ENCODE results near the gene COL17A1.

COL17A1 gene

GRCh38 chr10:104098358-104098925 is 12.8 kb upstream of the COL17A1 start:
- in situ Hi-C loops (cut with MboI; ENCODE audit: low sequenced_read_pairs): no loop called here

- in situ Hi-C loops (cut with MboI; ENCODE audit: low sequenced_read_pairs): no loop called here
Measured at GRCh38 chr10:104096692-104097091, 11.0 kb upstream of the COL17A1 start.

GRCh38 chr10:104092749-104093148 is 7.1 kb upstream of the COL17A1 start:
- in situ Hi-C loops (cut with MboI; ENCODE audit: low sequenced_read_pairs): no loop called here

DNA sequence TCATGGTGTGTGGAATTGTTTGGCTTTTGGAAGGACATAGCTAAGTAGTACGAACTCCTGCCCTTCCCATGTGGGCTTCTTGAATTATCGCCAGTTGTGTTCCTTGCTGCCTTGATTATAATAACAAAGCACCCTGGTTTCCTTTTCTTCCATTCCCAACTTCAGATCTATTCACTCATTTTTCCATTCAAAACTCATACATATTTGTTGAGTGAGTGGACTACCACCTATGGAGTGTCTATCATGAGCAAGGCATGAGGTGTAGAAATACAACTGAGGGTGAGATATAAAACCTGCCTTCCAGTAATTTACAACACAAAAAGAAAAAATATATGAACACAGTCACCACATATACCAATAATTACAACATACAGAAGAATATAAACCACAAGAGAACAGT is 4.9 kb upstream of the COL17A1 start:
- in situ Hi-C loops (cut with MboI; ENCODE audit: low sequenced_read_pairs): no loop called here

- in situ Hi-C loops (cut with MboI; ENCODE audit: low sequenced_read_pairs): no loop called here
Measured at GRCh38 chr10:104089621-104090020, 3.9 kb upstream of the COL17A1 start.

- in situ Hi-C loops (cut with MboI; ENCODE audit: low sequenced_read_pairs): no loop called here
Measured at GRCh38 chr10:104088239-104088638, 2.6 kb upstream of the COL17A1 start.

DNA sequence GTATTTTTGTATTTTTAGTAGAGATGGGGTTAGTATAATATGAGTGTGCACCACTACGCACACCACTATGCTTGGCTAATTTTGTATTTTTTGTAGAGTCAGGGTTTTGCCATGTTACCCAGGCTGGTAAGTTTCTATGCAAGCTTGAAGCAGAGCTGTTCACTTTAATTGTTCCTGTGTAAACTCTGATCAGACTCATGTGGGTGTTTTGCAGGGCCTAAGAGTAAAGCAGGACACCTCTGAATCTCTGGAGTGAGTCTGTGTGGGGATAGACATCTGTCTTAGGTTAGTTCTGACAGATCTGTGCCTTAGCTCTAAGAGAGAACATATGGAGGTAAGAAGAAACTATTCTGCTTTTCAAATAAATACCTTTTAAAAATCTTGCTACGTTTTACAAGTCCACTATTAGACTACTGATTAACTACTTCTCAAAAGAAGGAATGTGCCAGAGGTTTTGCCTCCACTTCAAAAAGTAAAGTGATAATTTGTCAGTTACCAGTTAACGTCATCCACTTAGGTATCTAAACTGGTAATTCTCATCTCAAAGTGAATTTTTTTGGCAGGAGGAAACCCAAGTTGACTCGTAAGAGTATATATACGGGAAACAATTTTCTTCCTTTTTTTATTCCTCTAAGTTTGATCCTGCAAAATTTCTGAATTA is 1.1 kb downstream of the COL17A1 start:
- in situ Hi-C loops (cut with MboI; ENCODE audit: low sequenced_read_pairs): no loop called here

DNA sequence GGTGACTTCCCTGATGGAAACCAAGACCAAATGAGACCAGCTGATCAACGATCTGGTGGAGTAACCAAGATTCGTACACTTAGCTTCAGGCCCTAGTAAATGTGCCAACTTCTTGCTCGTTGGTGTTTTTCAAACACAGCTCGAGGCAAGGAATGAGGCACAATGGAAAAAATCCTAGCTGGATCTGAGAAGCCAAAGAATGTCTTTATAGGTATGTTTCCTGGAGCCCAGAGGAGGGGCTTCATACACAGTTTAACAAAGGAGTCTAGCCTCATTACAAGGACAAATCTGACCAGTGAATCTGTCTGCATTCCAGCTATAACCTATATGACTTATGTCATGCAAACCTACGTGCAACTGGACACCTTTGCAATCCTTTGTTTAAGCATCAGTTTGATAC is 3.7 kb downstream of the COL17A1 start:
- in situ Hi-C loops (cut with MboI; ENCODE audit: low sequenced_read_pairs): no loop called here

- in situ Hi-C loops (cut with MboI; ENCODE audit: low sequenced_read_pairs): no loop called here
Measured at GRCh38 chr10:104080762-104081161, 4.9 kb downstream of the COL17A1 start.

GRCh38 chr10:104077663-104078151 is 8.0 kb downstream of the COL17A1 start:
- in situ Hi-C loops (cut with MboI; ENCODE audit: low sequenced_read_pairs): no loop called here

- in situ Hi-C loops (cut with MboI; ENCODE audit: low sequenced_read_pairs): no loop called here
Measured at GRCh38 chr10:104077247-104077646, 8.4 kb downstream of the COL17A1 start.

GRCh38 chr10:104076743-104077160 is 8.9 kb downstream of the COL17A1 start:
- in situ Hi-C loops (cut with MboI; ENCODE audit: low sequenced_read_pairs): no loop called here

- in situ Hi-C loops (cut with MboI; ENCODE audit: low sequenced_read_pairs): no loop called here
Measured at GRCh38 chr10:104074505-104074904, 11.2 kb downstream of the COL17A1 start.

DNA sequence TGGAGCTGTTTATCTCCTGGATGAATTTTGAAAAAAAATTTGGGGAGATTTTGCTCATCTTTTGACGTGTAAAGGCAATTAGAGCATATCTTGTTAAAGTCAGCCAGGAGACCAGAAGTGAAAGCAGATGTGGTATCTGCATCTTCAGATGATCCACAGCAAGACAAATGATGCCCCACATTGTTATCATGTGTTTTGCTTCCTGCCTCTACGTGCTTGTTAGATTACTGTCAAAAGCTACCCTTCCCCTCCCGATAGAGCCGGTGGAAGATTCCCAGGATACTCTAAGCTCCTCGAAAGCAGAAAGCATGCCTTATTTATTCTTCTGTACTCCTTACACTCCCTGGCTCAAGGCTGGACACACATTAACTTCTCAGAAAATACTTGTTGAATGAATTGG is 12.9 kb downstream of the COL17A1 start:
- in situ Hi-C loops (cut with MboI; ENCODE audit: low sequenced_read_pairs): no loop called here

- in situ Hi-C loops (cut with MboI; ENCODE audit: low sequenced_read_pairs): no loop called here
Measured at GRCh38 chr10:104069613-104070012, 16.1 kb downstream of the COL17A1 start.

DNA sequence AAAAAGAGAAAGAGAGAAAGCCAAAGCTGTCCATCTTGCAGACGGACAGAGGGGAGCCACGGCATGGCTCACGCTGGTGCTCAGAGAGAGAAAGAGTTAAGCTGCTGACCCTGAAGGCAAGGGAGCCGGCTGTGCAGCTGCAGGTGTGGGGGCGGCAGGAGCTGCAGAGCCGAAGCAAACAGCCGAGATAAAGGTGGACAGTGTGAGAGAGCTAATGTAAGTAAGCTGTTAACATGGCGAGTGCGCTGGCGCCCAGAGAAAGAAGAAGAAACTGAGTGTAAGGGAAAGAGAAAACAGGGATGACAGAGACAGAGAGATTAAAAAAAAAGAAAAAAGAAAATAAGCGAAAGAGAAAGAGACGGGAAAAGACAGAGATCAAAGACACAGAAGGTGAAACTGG is 18.2 kb downstream of the COL17A1 start:
- in situ Hi-C loops (cut with MboI; ENCODE audit: low sequenced_read_pairs): no loop called here

DNA sequence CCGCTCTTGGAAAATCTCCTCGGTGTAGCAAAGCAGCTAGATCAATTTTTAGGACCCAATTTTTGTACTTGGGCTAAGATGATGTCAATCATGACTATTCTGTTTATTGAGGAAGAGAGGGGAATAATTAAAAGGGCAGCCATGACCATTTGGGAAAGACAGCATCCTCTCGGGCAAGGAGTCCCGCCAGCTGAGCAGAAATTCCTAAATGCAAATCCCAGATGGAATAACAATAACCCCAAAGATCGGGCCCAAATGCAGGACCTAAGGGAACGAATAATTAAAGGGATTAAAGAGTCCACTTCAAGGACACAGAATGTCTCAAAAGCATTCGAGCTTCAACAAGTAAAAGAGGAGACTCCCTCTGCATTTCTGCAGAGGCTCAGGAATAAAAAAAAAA is 18.7 kb downstream of the COL17A1 start:
- in situ Hi-C loops (cut with MboI; ENCODE audit: low sequenced_read_pairs): no loop called here

DNA sequence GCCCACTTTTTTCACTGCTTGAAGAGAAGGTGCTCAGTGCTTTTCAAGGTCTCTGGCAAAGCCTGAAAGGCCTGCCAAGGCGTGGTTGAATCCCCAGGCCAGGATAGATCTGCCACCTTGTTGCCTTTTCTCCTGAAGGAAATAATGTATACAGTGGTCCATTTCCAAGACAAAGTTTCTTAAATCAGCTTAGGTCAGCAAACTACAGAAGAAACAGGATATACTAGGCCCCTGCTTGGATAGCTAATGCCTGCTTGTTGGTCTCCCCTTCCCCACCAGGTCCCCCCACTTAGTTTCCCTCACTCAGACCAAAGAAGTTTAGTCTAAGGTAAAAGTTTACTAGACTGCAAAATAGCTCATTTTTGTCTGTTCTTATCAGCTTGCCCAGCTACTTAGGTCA is 19.9 kb downstream of the COL17A1 start:
- in situ Hi-C loops (cut with MboI; ENCODE audit: low sequenced_read_pairs): no loop called here

DNA sequence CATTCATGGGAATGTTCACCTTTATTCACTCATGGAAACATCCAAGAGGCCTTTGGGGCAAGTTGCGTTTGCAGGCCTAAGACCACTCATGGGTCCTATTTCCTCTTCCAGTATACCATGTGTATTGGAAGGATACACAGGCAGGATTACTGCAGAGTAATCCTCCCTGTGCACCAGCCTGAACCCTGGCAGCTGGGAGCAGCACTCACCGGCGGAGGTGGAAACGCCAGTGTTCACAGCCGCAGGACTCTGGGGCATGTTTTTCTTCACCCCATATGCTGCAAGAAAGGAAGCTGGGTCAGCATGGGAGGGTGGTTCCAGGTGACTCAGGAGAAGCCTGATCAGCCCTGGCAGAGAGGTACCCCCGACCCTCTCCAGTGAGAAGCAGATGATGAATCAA is 24.5 kb downstream of the COL17A1 start:
- in situ Hi-C loops (cut with MboI; ENCODE audit: low sequenced_read_pairs): no loop called here

GRCh38 chr10:104059364-104059763 is 26.3 kb downstream of the COL17A1 start:
- in situ Hi-C loops (cut with MboI; ENCODE audit: low sequenced_read_pairs): no loop called here

DNA sequence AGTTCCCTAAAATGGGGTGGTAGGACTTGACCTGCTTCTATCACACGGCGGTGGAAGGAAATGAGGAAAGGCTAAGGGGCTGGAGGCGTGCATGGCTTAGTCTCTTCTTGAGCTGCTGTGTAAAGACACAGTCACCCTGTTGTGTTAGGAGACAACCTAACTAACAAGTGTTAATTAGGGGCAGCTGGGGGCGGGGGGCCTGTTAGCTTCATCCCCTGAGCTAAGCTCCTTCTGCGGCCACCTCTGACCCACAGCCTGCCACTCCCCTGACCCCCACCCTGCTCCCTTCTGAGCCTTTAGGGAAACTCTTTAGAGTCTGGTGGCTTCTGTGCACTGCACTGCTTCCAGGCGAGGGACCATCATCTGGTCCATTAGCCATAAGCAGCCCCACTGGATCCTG is 28.0 kb downstream of the COL17A1 start:
- in situ Hi-C loops (cut with MboI; ENCODE audit: low sequenced_read_pairs): no loop called here

- in situ Hi-C loops (cut with MboI; ENCODE audit: low sequenced_read_pairs): no loop called here
Measured at GRCh38 chr10:104056619-104057273, 28.9 kb downstream of the COL17A1 start.

All from HL-60/S4 treated with phorbol 12-myristate 13-acetate at 8.2 ng/mL for 4 days and 3 days (cell line).